Liver (tissue), 3 donors: Measurements from ENCODE around the gene ILKAP.

Source experiments
- CTCF ChIP-seq: fragments of 150-350 bp; IDR thresholded peaks from 2 replicates; pipeline ENCODE4 v1.5.1; 2017; ENCODE audit warnings: improper control_type of control experiment, low read depth, low read length; ENCODE audit not compliant: missing input control
- MAX ChIP-seq: IDR thresholded peaks from 2 replicates; pipeline ENCODE4 v1.6.1; 2016; ENCODE audit warnings: antibody characterized with exemption
- REST ChIP-seq: IDR thresholded peaks from 2 replicates; pipeline ENCODE4 v1.6.1; 2016; ENCODE audit warnings: antibody characterized with exemption, mild to moderate bottlenecking
- SP1 ChIP-seq: IDR thresholded peaks from 2 replicates; pipeline ENCODE4 v1.6.1; 2018; ENCODE audit warnings: antibody characterized with exemption, mild to moderate bottlenecking
- TAF1 ChIP-seq: conservative IDR thresholded peaks from 2 replicates; pipeline ENCODE4 v1.6.1; 2016; ENCODE audit warnings: antibody characterized with exemption, mild to moderate bottlenecking
- donor health status: healthy.
- donor health status: healthy.

- TF ChIP-seq SP1 = no peak
- no peak for TF ChIP-seq CTCF
- no peak for TF ChIP-seq REST
- no peak for TF ChIP-seq MAX
- TF ChIP-seq TAF1 = no peak
Observed at GRCh38 chr2:238224356-238225035, 21.0 kb upstream of the ILKAP start.
